HTERT RPE-1 (cell line): ENCODE results near the gene TRMT10A.

Experiments
- in situ Hi-C: fragments of 300-500 bp; cut with MboI; formaldehyde crosslinking; loops from 4 replicates; pipeline ENCODE4 v1.14.3; 2020; ENCODE audit warnings: low sequenced_read_pairs

The TRMT10A gene

GRCh38 chr4:99563310-99564186, at the start of gene TRMT10A:
Gene TRMT10A, minus strand, starts transcription at chr4:99564039. Its CDS starts 4,701 bp downstream, at chr4:99559338.
- in situ Hi-C loops: no loop called here

- in situ Hi-C loops: no loop called here
Measured at GRCh38 chr4:99612704-99613103, 48.9 kb upstream of the TRMT10A start.

GRCh38 chr4:99612281-99612680, 48.4 kb upstream of the TRMT10A start:
- in situ Hi-C loops: no loop called here

DNA sequence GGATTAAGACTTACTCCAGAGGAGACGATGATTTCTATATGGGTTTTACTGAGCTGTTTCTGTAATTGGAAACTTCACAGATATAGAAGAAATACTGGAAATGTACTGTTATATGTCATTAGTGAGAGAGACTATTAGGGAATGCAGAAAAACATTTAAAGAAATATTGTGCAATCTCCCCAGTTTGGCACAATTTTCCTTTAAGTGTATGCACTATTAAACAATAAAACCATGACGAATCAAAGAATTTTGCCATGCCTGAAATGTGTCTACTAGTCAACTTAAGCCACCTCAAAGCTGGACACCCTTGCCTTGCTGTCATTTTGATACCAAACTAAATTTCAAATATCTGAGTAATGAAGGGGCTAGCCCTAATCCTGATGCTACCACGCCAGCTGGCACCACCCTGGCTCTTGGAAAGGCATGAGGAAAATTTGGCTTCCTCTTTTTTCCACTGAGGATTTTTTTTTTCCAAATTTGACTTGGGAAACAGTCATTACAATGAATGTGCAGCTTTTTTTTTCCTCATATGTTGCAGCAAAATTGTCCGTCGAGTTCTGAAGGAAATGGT, 46.9 kb upstream of the TRMT10A start:
- in situ Hi-C loops: no loop called here

- in situ Hi-C loops: no loop called here
Measured at GRCh38 chr4:99608417-99608816, 44.6 kb upstream of the TRMT10A start.

- in situ Hi-C loops: no loop called here
Measured at GRCh38 chr4:99606716-99607115, 42.9 kb upstream of the TRMT10A start.

DNA sequence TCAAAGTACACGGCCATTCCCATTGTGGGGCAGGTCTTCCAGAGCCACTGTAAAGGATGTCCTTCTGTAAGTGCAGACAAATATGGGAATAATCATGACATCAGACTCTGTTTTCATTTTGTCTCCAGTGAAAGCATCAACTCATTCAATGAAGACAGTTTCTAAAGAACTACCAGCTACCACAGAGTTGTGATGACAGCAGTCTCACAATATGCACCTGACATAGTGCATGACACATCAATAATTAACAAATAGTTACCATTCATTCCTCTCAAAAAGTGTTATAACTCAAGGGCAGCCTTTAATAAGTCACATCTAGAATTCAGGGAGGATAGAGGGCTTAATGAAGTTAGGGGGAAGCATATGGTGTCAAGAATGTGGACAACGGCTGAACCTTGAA, 31.0 kb upstream of the TRMT10A start:
- in situ Hi-C loops: no loop called here

DNA sequence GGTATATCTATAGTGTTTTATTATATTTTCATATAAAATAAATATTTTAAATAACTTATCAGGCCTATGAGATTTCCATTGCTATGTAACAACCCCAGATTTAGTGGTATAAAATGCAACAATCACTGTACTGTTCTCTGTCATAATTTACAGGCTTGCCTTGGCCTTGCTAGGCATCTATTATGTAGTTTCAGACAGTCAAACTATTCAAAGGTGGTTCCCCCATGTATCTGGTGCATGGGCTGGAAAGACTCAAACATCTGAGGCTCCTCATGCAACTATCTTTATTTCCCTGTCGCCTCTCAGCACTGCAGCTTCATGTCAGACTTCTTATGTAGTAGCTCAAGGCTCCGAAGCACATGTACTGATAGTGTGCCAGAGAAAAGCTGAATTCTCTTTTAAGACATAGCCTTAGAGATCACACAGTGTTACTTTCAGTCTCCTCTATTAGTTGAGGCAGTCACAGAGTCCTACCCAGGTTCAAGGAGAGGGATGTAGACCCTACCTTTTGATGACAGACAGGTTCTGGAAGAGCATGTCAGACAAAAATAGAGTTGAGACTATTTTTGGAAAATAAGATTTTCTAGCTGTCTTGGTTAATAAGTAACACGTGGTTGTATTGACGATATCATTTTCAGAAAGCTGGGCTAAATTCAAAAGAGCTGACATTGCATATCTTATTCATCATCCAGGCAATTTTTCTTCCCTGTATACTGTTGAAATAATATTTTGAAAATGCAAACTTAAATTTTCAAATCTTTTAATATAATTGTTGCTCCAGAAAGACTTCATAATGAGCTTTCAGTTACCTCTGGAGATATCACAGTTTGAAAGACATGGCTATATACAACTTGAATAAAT, 30.2 kb upstream of the TRMT10A start:
- in situ Hi-C loops: no loop called here

GRCh38 chr4:99591757-99592156, 27.9 kb upstream of the TRMT10A start:
- in situ Hi-C loops: no loop called here

DNA sequence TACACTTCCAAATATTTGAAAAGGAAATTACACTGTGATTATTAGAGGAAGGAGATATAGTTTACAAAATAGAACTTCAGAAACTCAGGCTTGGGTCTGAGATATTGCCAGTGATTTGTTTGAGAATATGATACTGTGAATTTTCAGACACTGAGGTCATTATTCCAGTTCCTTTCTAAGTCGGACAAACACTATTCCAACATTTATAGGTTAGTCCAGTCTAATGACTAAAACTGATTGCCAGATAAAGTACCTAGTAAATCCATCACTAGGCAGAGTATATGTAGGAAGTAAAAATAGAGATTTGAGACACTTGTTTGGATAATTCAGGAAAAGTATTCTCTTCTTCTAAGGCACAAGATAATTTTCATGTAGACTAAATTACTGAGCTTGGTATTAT, 24.0 kb upstream of the TRMT10A start:
- in situ Hi-C loops: no loop called here

- in situ Hi-C loops: no loop called here
Measured at GRCh38 chr4:99587309-99587708, 23.5 kb upstream of the TRMT10A start.

- in situ Hi-C loops: no loop called here
Measured at GRCh38 chr4:99586797-99587196, 23.0 kb upstream of the TRMT10A start.

- in situ Hi-C loops: no loop called here
Measured at GRCh38 chr4:99586322-99586721, 22.5 kb upstream of the TRMT10A start.

DNA sequence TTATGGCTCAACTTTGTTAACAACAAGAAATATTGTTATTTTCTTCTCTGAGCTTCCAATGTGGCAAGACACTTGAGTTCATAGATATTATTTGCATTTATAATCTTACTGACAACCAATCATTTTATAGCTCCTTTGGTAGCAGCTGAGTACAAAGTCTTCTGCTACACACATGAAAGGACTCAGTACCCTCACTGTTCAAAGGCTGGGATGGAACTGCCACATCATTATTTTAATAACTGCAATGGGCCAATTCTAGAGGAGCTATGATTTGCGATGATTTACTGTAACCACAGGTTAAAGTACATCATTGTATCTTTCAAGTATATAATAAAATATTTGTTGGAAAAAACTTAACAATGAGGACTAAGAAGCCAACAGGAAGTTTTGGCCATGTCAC, 21.7 kb upstream of the TRMT10A start:
- in situ Hi-C loops: no loop called here

DNA sequence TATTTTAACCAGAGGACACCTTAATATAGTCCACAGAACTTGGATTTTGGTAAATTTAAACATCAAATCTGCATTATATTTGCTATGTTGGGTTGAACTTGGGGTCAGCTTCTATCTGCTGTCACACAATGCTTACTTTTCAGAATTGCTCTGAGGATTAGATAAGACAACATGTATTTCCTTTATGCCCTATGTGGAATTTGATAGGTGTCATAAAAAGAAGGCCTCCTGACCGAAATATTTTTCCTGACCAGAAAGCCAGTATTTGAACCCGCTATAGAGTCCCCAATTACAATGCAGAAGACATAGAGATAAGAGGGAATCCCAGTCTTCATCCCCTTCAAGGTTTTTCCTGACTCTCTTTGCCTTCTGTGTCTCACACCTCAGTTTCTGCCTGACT, 14.9 kb upstream of the TRMT10A start:
- in situ Hi-C loops: no loop called here

GRCh38 chr4:99574530-99575324, 10.9 kb upstream of the TRMT10A start, which contains the start of gene MTTP:
Gene MTTP, plus strand, starts transcription at chr4:99574824. Its CDS starts 86 bp downstream, at chr4:99574910.
- in situ Hi-C loops: no loop called here

GRCh38 chr4:99573735-99574368, 10.0 kb upstream of the TRMT10A start:
- in situ Hi-C loops: no loop called here

GRCh38 chr4:99572527-99573240, 8.8 kb upstream of the TRMT10A start:
- in situ Hi-C loops: no loop called here

- in situ Hi-C loops: no loop called here
Measured at GRCh38 chr4:99571883-99572282, 8.0 kb upstream of the TRMT10A start.

- in situ Hi-C loops: no loop called here
Measured at GRCh38 chr4:99564921-99565320, 1.1 kb upstream of the TRMT10A start.
